Neuron (in vitro differentiated cells): ENCODE results near the gene PLVAP.

Experiments
- H2AFZ ChIP-seq: one replicate; pipeline ENCODE4 v1.6.1; 2013; ENCODE audit warnings: low read depth, mild to moderate bottlenecking, inconsistent platforms, low read length, moderate library complexity
- H3K27me3 ChIP-seq: one replicate; pipeline ENCODE4 v1.6.1; 2013; ENCODE audit warnings: low read length; ENCODE audit not compliant: insufficient read depth
- H3K36me3 ChIP-seq: one replicate; pipeline ENCODE4 v1.6.1; 2013; ENCODE audit warnings: low read length; ENCODE audit not compliant: insufficient read depth
- H3K4me1 ChIP-seq: one replicate; pipeline ENCODE4 v1.6.1; 2013; ENCODE audit warnings: low read length; ENCODE audit not compliant: insufficient read depth
- H3K4me3 ChIP-seq: 2 replicates; pipeline ENCODE4 v1.5.1; 2013; ENCODE audit warnings: mild to moderate bottlenecking, low read length, moderate library complexity
- H3K9me3 ChIP-seq: one replicate; pipeline ENCODE4 v1.6.1; 2013; ENCODE audit warnings: low read length

PLVAP gene

GRCh38 chr19:17376935-17377600, at the start of gene PLVAP:
TSS of gene PLVAP (minus strand) at chr19:17377342. CDS start at chr19:17377288, 54 bp downstream.
- no peak within 1 kb of the TSS for H3K4me3 ChIP-seq
- H3K9me3 ChIP-seq = no peaks in the 10 kb centered on the region
- no peaks in the 10 kb centered on the region for H3K36me3 ChIP-seq
- no peaks in the 10 kb centered on the region for H3K27me3 ChIP-seq
- no peak within 1 kb of the TSS for H2AFZ ChIP-seq
- H3K4me1 ChIP-seq = no peaks in the 10 kb centered on the region

DNA sequence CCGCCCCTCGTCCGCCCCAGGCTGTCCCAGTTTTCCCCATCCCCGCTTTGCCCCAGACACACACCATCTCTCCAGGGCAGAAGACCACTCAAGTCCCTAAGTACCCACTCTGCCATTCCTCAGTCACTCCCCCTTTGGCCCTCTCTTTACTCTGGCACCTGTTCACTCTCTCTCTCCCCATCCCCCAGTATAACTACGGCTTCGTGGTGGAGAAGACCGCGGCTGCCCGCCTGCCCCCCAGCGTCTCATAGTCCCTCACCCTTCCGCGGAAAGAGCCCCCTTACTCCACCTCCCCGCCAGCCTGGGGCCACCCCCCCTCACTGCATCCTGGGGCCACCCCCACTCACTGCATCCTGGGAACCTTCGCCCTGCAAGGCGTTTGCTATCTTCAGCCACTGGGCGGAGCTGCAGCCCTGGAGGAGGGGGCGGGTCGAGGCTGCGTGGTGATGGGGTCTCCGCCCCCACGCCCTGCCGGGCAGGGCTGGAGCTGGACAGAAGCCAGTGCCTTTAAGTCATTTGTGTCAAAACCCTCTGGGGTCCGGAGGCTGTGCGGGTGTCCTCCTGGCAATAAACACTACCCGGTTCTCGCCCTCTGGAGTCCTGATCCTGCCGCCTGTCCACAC, 47.7 kb upstream of the PLVAP start:
- Histone ChIP-seq H3K27me3 (no peaks in the 10 kb centered on the region), H3K4me3 (no peak overlapping the region), H3K9me3 (no peaks in the 10 kb centered on the region), H3K36me3 (peaks cover 3% of the 10 kb centered on the region), H3K4me1 (peaks cover 7% of the 10 kb centered on the region), H2AFZ (no peak overlapping the region)

- Histone ChIP-seq H2AFZ (no peak overlapping the region), H3K4me3 (no peak overlapping the region), H3K36me3 (peaks cover 3% of the 10 kb centered on the region), H3K9me3 (no peaks in the 10 kb centered on the region), H3K4me1 (peaks cover 12% of the 10 kb centered on the region), H3K27me3 (no peaks in the 10 kb centered on the region)
Observed at GRCh38 chr19:17423429-17424208, 46.5 kb upstream of the PLVAP start.

- no peaks in the 10 kb centered on the region for H3K9me3 ChIP-seq
- peaks cover 3% of the 10 kb centered on the region for H3K36me3 ChIP-seq
- peaks cover 12% of the 10 kb centered on the region for H3K4me1 ChIP-seq
Observed at GRCh38 chr19:17421942-17422341, 44.8 kb upstream of the PLVAP start.

DNA sequence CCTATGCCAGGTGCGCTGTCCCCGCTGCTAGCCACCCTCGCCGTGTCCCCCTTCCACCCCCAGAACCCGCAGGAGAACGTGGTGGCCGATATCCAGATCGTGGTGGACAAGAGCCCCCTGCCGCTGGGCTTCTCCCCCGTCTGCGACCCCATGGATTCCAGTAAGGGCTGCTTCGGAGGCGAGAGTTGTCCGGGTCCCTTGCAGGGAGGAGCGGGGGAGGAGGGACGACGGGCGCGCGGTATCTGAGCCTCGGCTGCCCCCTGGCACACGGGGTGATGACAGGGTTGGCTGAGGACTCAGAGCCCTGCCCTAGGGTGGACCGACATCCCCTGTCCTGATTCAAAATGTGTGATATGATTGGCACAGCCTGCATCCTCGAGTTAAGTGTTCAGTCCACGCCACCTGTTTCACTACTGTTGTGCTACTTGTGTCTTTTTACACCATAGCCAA, 43.4 kb upstream of the PLVAP start:
- Histone ChIP-seq H3K4me3 (peak overlapping the region; percentile 73), H3K27me3 (no peaks in the 10 kb centered on the region), H3K36me3 (peaks cover 3% of the 10 kb centered on the region), H3K9me3 (no peaks in the 10 kb centered on the region), H3K4me1 (peaks cover 12% of the 10 kb centered on the region), H2AFZ (peak overlapping the region; percentile 96)

More at GRCh38 chr19:17421942-17422341, 44.8 kb upstream of the PLVAP start:
- Histone ChIP-seq H3K27me3 (no peaks in the 10 kb centered on the region), H2AFZ (no peak overlapping the region), H3K4me3 (no peak overlapping the region)

GRCh38 chr19:17419621-17420474, 42.7 kb upstream of the PLVAP start, which contains the start of gene MVB12A:
TSS of gene MVB12A (plus strand) at chr19:17420047. CDS start at chr19:17420136, 89 bp downstream.
- no peaks in the 10 kb centered on the region for H3K9me3 ChIP-seq

GRCh38 chr19:17419154-17419620, 42.0 kb upstream of the PLVAP start:
- H3K36me3 ChIP-seq = peaks cover 3% of the 10 kb centered on the region
- peak overlapping the region; percentile 74 for H2AFZ ChIP-seq
- no peaks in the 10 kb centered on the region for H3K27me3 ChIP-seq
- H3K4me1 ChIP-seq = peaks cover 4% of the 10 kb centered on the region
- H3K4me3 ChIP-seq = peak overlapping the region; percentile 73
- H3K9me3 ChIP-seq = no peaks in the 10 kb centered on the region

More at GRCh38 chr19:17419621-17420474, 42.7 kb upstream of the PLVAP start, which contains the start of gene MVB12A:
- Histone ChIP-seq H2AFZ (peak within 1 kb of the TSS; percentile 96), H3K27me3 (no peaks in the 10 kb centered on the region), H3K36me3 (peaks cover 3% of the 10 kb centered on the region), H3K4me3 (peak within 1 kb of the TSS; percentile 73), H3K4me1 (peaks cover 8% of the 10 kb centered on the region)

- H3K27me3 ChIP-seq = no peaks in the 10 kb centered on the region
- peaks cover 3% of the 10 kb centered on the region for H3K36me3 ChIP-seq
- no peak overlapping the region for H2AFZ ChIP-seq
- H3K9me3 ChIP-seq = no peaks in the 10 kb centered on the region
- peaks cover 4% of the 10 kb centered on the region for H3K4me1 ChIP-seq
- H3K4me3 ChIP-seq = peak overlapping the region; percentile 73
Observed at GRCh38 chr19:17418710-17419109, 41.6 kb upstream of the PLVAP start.

DNA sequence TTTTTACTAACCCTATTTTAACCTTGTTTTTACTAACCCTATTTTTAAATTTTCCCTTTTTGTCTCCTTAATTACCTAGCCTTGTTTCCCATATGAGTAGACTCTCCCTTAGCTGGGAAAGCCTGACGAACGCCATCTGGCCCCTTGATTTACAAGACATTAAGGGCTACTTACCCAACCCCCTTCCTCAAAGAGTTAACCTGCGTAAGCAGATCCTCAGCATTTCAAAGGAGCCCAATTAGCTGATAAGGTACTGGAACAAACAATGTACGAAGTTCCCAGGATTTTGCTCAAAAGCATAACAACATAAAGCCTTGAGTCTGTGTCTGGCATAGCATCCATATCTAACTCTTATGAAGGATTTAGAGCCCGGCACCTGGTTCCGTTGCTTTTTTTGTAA, 38.0 kb upstream of the PLVAP start:
- H2AFZ ChIP-seq = no peak overlapping the region
- no peaks in the 10 kb centered on the region for H3K27me3 ChIP-seq
- peaks cover 13% of the 10 kb centered on the region for H3K4me1 ChIP-seq
- no peaks in the 10 kb centered on the region for H3K36me3 ChIP-seq
- H3K4me3 ChIP-seq = no peak overlapping the region
- H3K9me3 ChIP-seq = no peaks in the 10 kb centered on the region

DNA sequence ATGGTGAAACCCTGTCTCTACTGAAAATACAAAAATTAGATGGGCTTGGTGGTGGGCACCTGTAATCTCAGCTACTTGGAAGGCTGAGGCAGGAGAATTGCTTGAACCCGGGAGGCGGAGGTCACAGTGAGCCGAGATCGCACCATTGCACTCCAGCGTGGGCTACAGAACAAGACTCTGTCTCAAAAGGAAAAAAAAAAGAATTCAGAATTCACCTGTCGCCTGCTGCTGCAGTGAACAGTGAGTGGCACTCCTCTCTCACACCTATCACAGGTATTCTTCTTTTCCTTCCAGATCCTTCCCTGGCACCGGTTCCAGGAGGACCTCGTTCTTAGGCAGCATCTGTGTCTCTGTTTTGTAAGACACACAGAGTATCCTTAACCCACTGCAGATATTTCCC, 37.0 kb upstream of the PLVAP start:
- Histone ChIP-seq H2AFZ (no peak overlapping the region), H3K9me3 (no peaks in the 10 kb centered on the region), H3K4me1 (peaks cover 11% of the 10 kb centered on the region), H3K4me3 (no peak overlapping the region), H3K36me3 (no peaks in the 10 kb centered on the region), H3K27me3 (no peaks in the 10 kb centered on the region)

GRCh38 chr19:17411801-17412200, 34.7 kb upstream of the PLVAP start:
- Histone ChIP-seq H3K4me1 (peaks cover 15% of the 10 kb centered on the region), H3K9me3 (no peaks in the 10 kb centered on the region), H3K4me3 (no peak overlapping the region), H2AFZ (no peak overlapping the region), H3K27me3 (no peaks in the 10 kb centered on the region), H3K36me3 (no peaks in the 10 kb centered on the region)

GRCh38 chr19:17409990-17410389, 32.8 kb upstream of the PLVAP start:
- no peaks in the 10 kb centered on the region for H3K36me3 ChIP-seq
- no peak overlapping the region for H3K4me3 ChIP-seq
- no peak overlapping the region for H2AFZ ChIP-seq
- H3K27me3 ChIP-seq = no peaks in the 10 kb centered on the region
- H3K9me3 ChIP-seq = no peaks in the 10 kb centered on the region
- H3K4me1 ChIP-seq = peaks cover 25% of the 10 kb centered on the region
